Neural cell (in vitro differentiated cells): ENCODE data around the gene PYGM. TPM values are rescaled to one million over a fixed set of nuclear protein-coding genes. Genes with fewer than 3 reads are reported as not detected.

Source experiments
- H2AFZ ChIP-seq: fragments of 200-600, 300-800 bp; sonication (generic), shearing (Covaris generic); 2 replicates; pipeline ENCODE4 v1.6.0; 2014; ENCODE audit warnings: low read depth, mild to moderate bottlenecking, antibody characterized with exemption, low read length, moderate library complexity
- H3F3A ChIP-seq: fragments of 200-600 bp; shearing (Covaris generic); 2 replicates; pipeline ENCODE4 v1.6.1; 2016; ENCODE audit warnings: mild to moderate bottlenecking, moderate library complexity, mixed read lengths, antibody characterized with exemption, low read length; ENCODE audit not compliant: insufficient read depth, poor library complexity, severe bottlenecking
- H3K27ac ChIP-seq: fragments of 200-600, 300-800 bp; sonication (generic), shearing (Covaris generic); 2 replicates; pipeline ENCODE4 v1.5.1; 2014; ENCODE audit warnings: mild to moderate bottlenecking, low read length, moderate library complexity
- H3K27me3 ChIP-seq: fragments of 300-800, 200-600 bp; sonication (generic), shearing (Covaris generic); 2 replicates; pipeline ENCODE4 v1.6.0; 2014; ENCODE audit warnings: mild to moderate bottlenecking, low read depth, low read length, moderate library complexity; ENCODE audit not compliant: insufficient read depth
- H3K36me3 ChIP-seq: fragments of 300-800, 200-600 bp; sonication (generic), shearing (Covaris generic); 2 replicates; pipeline ENCODE4 v1.5.1; 2014; ENCODE audit warnings: mild to moderate bottlenecking, antibody characterized with exemption, low read length, moderate library complexity; ENCODE audit not compliant: insufficient read depth
- H3K4me2 ChIP-seq: fragments of 300-800, 200-600 bp; sonication (generic), shearing (Covaris generic); 2 replicates; pipeline ENCODE4 v1.6.0; 2014; ENCODE audit warnings: mild to moderate bottlenecking, low read length
- H3K4me3 ChIP-seq: fragments of 300-800, 200-600 bp; sonication (generic), shearing (Covaris generic); 2 replicates; pipeline ENCODE4 v1.5.1; 2014; ENCODE audit warnings: mild to moderate bottlenecking, low read length, moderate library complexity
- H3K79me2 ChIP-seq: fragments of 200-600 bp; shearing (Covaris generic); replicated peaks from 2 replicates; pipeline ENCODE4 v1.6.0; 2014; ENCODE audit warnings: mild to moderate bottlenecking, low read length, moderate library complexity; ENCODE audit not compliant: insufficient read depth
- H3K9ac ChIP-seq: fragments of 300-800, 200-600 bp; sonication (generic), shearing (Covaris generic); 2 replicates; pipeline ENCODE4 v1.6.1; 2016; ENCODE audit warnings: mild to moderate bottlenecking, low read length, mixed read lengths
- H3K9me2 ChIP-seq: fragments of 200-600 bp; shearing (Covaris generic); 2 replicates; pipeline ENCODE4 v1.6.1; 2016; ENCODE audit warnings: mild to moderate bottlenecking, low read length, mixed read lengths; ENCODE audit not compliant: insufficient read depth
- H3K9me3 ChIP-seq: fragments of 200-600, 300-800 bp; sonication (generic), shearing (Covaris generic); 2 replicates; pipeline ENCODE4 v1.6.1; 2016; ENCODE audit warnings: mild to moderate bottlenecking, mixed run types, low read length, moderate library complexity, mixed read lengths
- H4K20me1 ChIP-seq: fragments of 200-600 bp; shearing (Covaris generic); 2 replicates; pipeline ENCODE4 v1.6.1; 2016; ENCODE audit warnings: mild to moderate bottlenecking, mixed run types; ENCODE audit not compliant: insufficient read depth
- CTCF ChIP-seq: fragments of 450-650 bp; IDR thresholded peaks from 2 replicates; pipeline ENCODE4 v1.5.1; 2014; ENCODE audit warnings: antibody characterized with exemption, mild to moderate bottlenecking, moderate library complexity; ENCODE audit not compliant: poor library complexity, severe bottlenecking
- EP300 ChIP-seq: fragments of 450-650 bp; conservative IDR thresholded peaks from 2 replicates; pipeline ENCODE4 v1.6.1; 2014; ENCODE audit warnings: antibody characterized with exemption, mild to moderate bottlenecking, moderate library complexity; ENCODE audit not compliant: poor library complexity, severe bottlenecking
- EZH2 ChIP-seq: fragments of 200-600, 300-800 bp; shearing (Covaris generic), sonication (generic); IDR thresholded peaks from 2 replicates; pipeline ENCODE4 v1.6.1; 2014; ENCODE audit warnings: antibody characterized with exemption, low read length, borderline replicate concordance, mild to moderate bottlenecking; ENCODE audit not compliant: insufficient read depth, poor library complexity, severe bottlenecking
- MXI1 ChIP-seq: fragments of 450-650 bp; conservative IDR thresholded peaks from 2 replicates; pipeline ENCODE4 v1.6.1; 2014; ENCODE audit warnings: antibody characterized with exemption, mild to moderate bottlenecking; ENCODE audit not compliant: poor library complexity, severe bottlenecking
- POLR2AphosphoS5 ChIP-seq: IDR thresholded peaks from 2 replicates; pipeline ENCODE4 v1.6.1; 2012
- RAD21 ChIP-seq: fragments of 450-650 bp; conservative IDR thresholded peaks from 2 replicates; pipeline ENCODE4 v1.6.1; 2014; ENCODE audit warnings: antibody characterized with exemption, mild to moderate bottlenecking, moderate library complexity
- REST ChIP-seq: IDR thresholded peaks from 2 replicates; pipeline ENCODE4 v1.6.1; 2012; ENCODE audit warnings: borderline replicate concordance
- SMC3 ChIP-seq: fragments of 450-650 bp; conservative IDR thresholded peaks from 2 replicates; pipeline ENCODE4 v1.6.1; 2014; ENCODE audit warnings: antibody characterized with exemption, mild to moderate bottlenecking, moderate library complexity; ENCODE audit not compliant: poor library complexity
- TAF1 ChIP-seq: IDR thresholded peaks from 2 replicates; pipeline ENCODE4 v1.6.1; 2012; ENCODE audit warnings: low read depth
- polyA plus RNA-seq: library from polyadenylated mRNA; depleted of rRNA; stranded (reverse); fragments of >200 nt; gene quantifications from 2 replicates; pipeline ENCODE4 v1.2.3, GENCODE V29; 2014

The PYGM gene
- polyA plus RNA-seq, 1 donor from 2014 or later: 0.43 TPM

GRCh38 chr11:64735725-64736259, 24.0 kb downstream of the PYGM start:
- H3K9me2 ChIP-seq: no peaks in the 10 kb centered on the region
- no peaks in the 10 kb centered on the region for H3F3A ChIP-seq
- no peak overlapping the region for H3K4me3 ChIP-seq
- H3K4me2 ChIP-seq: no peak overlapping the region
- H4K20me1 ChIP-seq: no peaks in the 10 kb centered on the region
- peaks cover 7% of the 10 kb centered on the region for H3K27me3 ChIP-seq
- no peak overlapping the region for H3K9ac ChIP-seq
- no peak overlapping the region for H3K27ac ChIP-seq
- no peaks in the 10 kb centered on the region for H3K79me2 ChIP-seq
- H3K36me3 ChIP-seq: no peaks in the 10 kb centered on the region
- no peaks in the 10 kb centered on the region for H3K9me3 ChIP-seq
- TF ChIP-seq MXI1 (no peak), REST (no peak), CTCF (no peak), RAD21 (no peak)
- no peak overlapping the region for H2AFZ ChIP-seq

GRCh38 chr11:64734811-64735724, 24.7 kb downstream of the PYGM start:
- H3K9me2 ChIP-seq: no peaks in the 10 kb centered on the region
- H3K4me3 ChIP-seq: no peak overlapping the region
- no peaks in the 10 kb centered on the region for H3K9me3 ChIP-seq
- H3K36me3 ChIP-seq: no peaks in the 10 kb centered on the region
- no peaks in the 10 kb centered on the region for H3K79me2 ChIP-seq
- no peaks in the 10 kb centered on the region for H4K20me1 ChIP-seq
- H3F3A ChIP-seq: no peaks in the 10 kb centered on the region
- no peak overlapping the region for H2AFZ ChIP-seq
- H3K27ac ChIP-seq: no peak overlapping the region
- no peak overlapping the region for H3K9ac ChIP-seq
- TF ChIP-seq TAF1 (no peak), CTCF (no peak), POLR2AphosphoS5 (no peak), REST (no peak), MXI1 (no peak), RAD21 (no peak), SMC3 (no peak), EZH2 (no peak), EP300 (no peak)
- H3K27me3 ChIP-seq: peaks cover under 1% of the 10 kb centered on the region
- H3K4me2 ChIP-seq: no peak overlapping the region
